ENCODE data around the gene MRPS34.
A peak's percentile ranks its signal among the peaks of the same experiment; 100 is the strongest.

MRPS34 gene

GRCh38 chr16:1818204-1818872 is 45.4 kb upstream of the MRPS34 start:
- no peak for DNase-seq (ENCODE audit: low read depth)
- no peak overlapping the region for H3K4me3 ChIP-seq (ENCODE audit: control insufficient read depth, low read depth, low read length)
- TF ChIP-seq CTCF (conservative IDR thresholded peaks at IDR 0.05; ENCODE audit: control insufficient read depth, insufficient read depth, low read depth, low read length) = no peak

- no peak for DNase-seq (ENCODE audit: low read depth)
- no peak overlapping the region for H3K4me3 ChIP-seq (ENCODE audit: control insufficient read depth, low read depth, low read length)
- TF ChIP-seq CTCF (conservative IDR thresholded peaks at IDR 0.05; ENCODE audit: control insufficient read depth, insufficient read depth, low read depth, low read length) = no peak
Observed at GRCh38 chr16:1817716-1818115, 44.8 kb upstream of the MRPS34 start.

GRCh38 chr16:1817276-1817589 is 44.3 kb upstream of the MRPS34 start:
- no peak for DNase-seq (ENCODE audit: low read depth)
- TF ChIP-seq CTCF (conservative IDR thresholded peaks at IDR 0.05; ENCODE audit: control insufficient read depth, insufficient read depth, low read depth, low read length) = no peak
- H3K4me3 ChIP-seq (ENCODE audit: control insufficient read depth, low read depth, low read length) = no peak overlapping the region

DNA sequence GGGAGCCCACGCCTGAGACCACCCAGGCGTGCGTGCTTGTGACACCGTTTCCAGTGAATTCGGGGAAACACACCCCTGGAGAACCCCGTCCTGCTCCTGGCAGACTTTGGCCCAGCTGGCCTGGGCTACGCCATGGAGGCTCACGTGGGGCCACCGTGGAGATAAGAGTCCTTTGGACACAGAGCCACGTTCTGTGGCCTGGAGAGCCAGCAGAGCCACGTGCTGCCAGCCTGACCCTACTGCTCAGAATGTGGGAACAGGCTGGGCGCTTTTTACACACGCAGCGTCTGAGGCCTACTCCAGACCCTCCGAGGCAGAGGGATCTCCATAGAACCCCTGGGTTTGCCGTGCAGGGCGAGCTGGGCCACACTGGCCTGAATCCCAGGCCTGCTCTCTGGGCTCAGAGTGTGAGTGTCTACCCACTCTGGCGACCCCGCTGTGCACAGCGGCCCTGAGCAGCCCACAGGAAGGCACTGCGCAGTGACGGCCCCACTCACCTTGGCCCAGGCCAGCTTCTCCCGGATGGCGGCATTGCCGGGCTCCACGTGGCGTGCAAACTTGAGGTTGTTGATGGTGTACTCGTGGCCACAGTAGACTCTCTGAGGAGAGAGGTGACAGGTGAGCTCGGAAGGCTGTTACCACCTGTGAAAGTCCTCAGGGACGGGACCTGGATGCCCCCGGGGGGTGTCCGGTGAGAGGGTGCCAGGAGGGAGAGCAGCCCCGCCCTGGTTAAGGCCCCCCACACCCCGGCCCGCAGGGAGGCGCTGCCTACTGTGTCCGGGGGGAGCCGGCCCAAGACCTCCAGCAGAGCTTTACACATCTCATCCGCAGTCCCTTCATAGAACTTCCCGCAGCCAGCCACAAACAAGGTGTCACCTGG is 43.7 kb upstream of the MRPS34 start:
- DNase-seq (ENCODE audit: low read depth) = no peak
- TF ChIP-seq CTCF (conservative IDR thresholded peaks at IDR 0.05; ENCODE audit: control insufficient read depth, insufficient read depth, low read depth, low read length) = no peak
- no peak overlapping the region for H3K4me3 ChIP-seq (ENCODE audit: control insufficient read depth, low read depth, low read length)

DNA sequence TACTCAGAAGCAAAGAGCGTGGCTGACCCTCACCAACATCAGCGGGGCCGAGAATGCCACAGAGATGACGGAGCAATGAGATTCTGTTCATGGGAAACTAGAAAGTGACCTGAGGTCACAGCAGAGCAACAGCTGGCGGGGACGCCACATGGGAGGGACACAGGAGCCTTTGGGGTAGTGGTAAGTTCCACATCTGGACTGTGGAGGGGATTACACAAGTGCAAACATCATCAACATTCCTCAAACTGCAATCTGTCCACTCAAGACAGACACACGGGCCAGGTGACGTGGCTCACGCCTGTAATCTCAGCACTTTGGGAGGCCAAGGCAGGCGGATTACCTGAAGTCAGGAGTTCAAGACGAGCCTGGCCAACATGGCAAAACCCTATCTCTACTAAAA is 42.5 kb upstream of the MRPS34 start:
- no peak overlapping the region for H3K4me3 ChIP-seq (ENCODE audit: control insufficient read depth, low read depth, low read length)
- TF ChIP-seq CTCF (conservative IDR thresholded peaks at IDR 0.05; ENCODE audit: control insufficient read depth, insufficient read depth, low read depth, low read length) = no peak
- DNase-seq (ENCODE audit: low read depth) = no peak

GRCh38 chr16:1812732-1813163 is 39.8 kb upstream of the MRPS34 start:
- TF ChIP-seq CTCF (conservative IDR thresholded peaks at IDR 0.05; ENCODE audit: control insufficient read depth, insufficient read depth, low read depth, low read length) = peak; percentile 51
- peak; percentile 73 for DNase-seq (ENCODE audit: low read depth)
- peak overlapping the region; percentile 1 for H3K4me3 ChIP-seq (ENCODE audit: control insufficient read depth, low read depth, low read length)

All from fibroblast of mammary gland (primary cell).